GM21825 (cell line): Measurements from ENCODE around the gene C2orf42.
"Not testable (repeated sequence)": the region's sequence is repeated elsewhere in the genome, so short reads cannot be mapped to it uniquely, and the experiment has no call there.

ENCODE experiments used
- ATAC-seq: cut with Tn5 transposase; IDR thresholded peaks from one replicate; pipeline ENCODE4 v1.9.1; 2021; ENCODE audit warnings: mild to moderate bottlenecking, moderate library complexity; ENCODE audit not compliant: unreplicated experiment

Gene C2orf42

DNA sequence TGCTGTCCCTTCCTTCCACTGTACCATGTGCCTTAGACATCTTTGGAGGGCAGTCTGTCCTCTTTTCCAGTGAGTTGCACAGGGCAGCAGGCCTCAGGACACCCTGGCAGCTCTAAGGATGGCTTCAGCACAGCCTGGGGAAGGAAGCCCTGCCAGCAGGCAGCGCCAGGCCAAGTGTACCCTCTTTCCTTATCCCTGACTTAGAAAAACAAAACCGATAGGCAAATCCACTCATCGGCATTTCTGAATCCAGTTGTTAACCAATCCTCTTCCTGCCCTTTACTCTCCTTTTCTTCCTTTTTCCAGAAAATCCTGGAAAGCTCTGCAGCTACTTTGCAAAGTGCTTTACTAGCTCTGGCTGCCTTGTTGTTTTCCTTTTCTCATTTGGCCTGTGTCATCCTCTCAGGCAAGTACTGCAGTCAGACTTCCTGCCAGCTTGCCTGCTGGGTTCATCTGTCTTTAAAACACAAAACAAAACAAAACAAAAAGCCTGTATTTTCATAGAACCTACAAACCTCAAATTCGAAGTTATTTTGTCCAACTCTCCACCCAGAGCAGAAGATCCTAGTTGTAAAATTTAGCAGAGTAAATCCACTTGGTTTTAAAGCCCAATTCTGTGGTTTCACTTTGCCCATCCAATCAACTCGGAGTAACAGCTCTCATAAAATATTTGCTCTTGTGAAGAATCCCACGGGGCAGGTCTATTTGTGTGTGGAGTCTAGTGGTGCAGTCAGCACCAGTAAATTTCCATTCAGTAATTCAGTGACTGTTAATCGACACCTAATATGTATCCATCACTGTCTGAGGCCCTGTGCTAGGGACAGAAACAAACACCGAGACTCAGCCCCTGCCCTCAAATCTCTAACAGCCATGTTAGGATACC, 58.3 kb downstream of the C2orf42 start:
- peak; percentile 51 for ATAC-seq

DNA sequence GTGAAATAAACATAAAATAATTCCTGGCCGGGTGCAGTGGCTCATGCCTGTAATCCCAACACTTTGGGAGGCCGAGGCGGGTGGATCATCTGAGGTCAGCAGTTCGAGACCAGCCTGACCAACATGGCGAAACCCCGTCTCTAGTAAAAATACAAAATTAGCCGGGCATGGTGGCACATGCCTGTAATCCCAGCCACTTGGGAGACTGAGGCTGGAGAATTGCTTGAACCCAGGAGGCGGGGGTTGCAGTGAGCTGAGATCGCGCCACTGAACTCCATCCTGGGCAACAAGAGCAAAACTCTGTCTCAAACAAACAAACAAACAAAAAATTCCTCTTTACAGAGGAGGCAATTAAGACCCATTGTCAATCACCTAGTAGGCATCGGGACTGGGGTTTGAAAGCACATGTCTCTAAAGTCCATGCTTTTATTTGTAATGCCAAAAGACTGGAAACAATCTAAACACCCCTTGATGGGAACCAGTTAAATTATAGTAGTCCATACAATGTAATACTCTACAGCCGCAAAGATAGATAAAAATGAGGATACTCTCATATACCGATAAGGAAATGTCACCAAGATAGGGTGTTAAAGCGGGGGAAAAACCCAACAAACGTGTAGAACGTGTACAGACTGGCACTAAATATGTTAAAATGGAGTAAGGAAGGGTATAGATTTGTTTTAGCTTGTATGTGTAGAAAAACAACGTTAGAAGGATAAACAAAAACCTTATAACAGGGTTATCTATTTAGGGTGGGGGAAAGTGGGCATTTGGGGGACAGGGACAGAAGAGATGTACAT, 59.3 kb downstream of the C2orf42 start:
- not testable (repeated sequence) for ATAC-seq

DNA sequence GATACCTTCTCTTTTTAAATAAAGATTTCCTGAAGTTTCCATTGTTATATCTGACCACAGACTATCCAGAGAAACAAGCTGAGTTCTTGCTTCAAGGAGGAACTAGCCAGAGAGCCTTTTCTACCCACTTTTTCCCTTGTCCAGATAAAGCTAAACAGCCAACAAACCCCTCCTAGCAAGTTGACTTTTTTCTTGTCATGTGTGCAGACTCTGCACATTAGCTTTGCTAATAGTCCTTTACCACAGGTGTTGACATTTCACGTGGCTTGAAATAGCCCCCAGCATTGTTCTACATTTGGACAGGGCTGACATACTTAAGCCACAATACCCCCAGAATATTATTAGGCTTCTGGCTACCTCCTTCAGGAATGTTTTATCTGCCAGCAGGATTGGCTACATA, 62.8 kb downstream of the C2orf42 start:
- no peak for ATAC-seq

DNA sequence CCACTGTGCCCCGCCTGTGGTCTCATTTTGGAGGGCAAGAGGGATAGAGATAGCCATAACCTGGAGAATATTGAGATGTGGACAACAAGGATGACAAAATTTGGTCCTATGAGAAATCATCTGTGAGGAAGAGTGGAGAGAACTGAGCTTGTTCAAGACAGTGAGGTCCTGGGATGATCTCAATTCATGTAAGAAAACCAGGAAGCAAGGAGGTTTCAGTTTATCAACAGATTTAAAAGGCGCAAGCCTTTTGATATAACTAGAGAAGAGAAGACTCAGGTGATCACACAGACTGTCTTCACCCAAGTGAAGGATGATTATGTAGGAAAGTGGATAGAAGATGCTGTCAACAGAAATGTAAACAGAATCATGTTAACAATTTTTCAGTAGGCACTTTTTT, 64.4 kb downstream of the C2orf42 start:
- no peak for ATAC-seq

DNA sequence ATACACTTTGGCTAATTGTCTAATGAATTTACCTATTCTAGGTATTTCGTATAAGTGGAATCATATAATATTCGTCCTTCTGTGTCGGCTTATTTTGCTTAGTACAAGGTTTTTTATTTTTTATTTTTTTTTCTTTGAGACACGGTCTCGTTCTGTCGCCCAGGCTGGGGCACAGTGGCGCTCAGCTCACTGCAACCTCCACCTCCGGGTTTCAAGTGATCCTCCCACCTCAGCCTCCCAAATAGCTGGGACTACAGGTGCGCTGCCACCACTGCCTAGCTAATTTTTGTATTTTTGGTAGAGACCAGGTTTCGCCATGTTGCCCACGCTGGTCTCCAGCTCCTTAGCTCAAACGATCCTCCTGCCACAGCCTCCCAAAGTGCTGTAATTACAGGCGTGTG, 65.3 kb downstream of the C2orf42 start:
- ATAC-seq, result no peak

DNA sequence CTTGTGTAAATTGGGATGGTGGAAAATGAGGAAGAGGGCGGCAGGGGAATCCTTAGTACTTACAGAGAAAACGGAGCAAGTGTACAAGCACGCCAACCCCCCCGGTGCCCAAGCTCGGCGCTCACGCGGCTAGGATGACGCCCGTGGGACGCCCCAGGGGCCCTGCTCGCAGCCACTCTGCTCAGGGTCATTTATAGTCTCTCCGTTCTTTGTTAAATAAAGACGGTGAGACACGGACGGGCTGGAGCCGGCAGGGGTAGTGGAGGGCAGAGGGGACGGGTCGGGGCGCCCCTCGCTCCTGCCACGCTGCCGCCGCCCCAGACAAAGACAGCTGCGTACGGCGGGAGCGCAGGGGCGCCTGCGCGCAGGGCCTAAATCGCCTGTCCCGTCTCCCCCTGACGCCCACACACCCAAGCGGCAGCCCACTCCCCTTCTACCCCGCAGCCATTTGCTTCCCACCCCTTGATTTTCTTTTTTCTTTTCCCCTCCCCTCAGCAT, 65.8 kb downstream of the C2orf42 start:
- ATAC-seq, result peak; percentile 30

DNA sequence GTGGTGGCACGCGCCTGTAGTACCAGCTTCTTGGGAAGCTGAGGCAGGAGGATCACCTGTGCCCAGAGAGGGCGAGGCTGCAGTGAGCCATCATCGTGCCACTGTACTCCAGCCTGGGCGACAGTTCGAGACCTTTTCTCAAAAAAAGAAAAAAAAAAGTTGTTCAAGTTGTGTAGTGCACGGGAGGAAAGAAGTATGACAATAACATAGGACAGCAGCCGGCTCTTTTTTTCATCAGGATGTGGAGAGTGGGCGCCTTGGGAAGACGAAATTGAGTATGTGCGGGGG, 67.0 kb downstream of the C2orf42 start:
- no peak for ATAC-seq

DNA sequence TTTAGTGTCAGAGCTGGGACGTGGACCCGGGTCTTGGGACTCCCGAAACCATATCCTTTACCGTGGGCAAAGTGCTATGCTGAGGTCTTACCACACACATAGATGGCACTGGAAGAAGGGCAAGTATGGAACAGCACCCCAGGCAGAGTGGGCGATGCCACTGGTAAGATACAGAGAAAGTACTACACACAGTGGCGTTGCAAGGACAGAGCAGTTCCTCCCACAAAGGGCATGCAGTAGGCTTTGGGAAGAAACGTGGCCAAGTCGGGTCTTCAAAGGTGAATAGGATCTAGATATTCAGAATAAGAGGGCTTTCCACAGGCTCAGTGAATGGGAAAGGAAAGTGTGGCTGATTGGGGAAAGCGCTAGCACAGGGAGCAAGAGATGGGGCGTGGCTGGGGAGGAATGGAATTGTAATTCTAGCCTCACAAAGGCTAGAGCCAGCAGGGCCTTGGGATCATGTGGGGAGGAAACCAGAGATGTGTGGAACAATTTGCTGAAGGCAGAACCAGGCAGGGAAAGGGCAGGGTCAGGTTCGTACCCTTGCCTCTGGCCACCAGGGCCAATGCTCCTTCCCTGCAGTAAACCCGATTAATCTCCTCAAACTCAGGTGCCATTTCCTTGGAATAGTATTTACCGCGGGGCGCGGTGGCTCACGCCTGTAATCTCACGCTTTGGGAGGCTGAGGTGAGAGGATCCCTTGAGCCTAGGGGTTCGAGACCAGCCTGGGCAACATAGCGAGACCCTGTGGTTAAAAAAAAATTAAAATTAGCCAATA, 67.6 kb downstream of the C2orf42 start:
- ATAC-seq, result no peak

DNA sequence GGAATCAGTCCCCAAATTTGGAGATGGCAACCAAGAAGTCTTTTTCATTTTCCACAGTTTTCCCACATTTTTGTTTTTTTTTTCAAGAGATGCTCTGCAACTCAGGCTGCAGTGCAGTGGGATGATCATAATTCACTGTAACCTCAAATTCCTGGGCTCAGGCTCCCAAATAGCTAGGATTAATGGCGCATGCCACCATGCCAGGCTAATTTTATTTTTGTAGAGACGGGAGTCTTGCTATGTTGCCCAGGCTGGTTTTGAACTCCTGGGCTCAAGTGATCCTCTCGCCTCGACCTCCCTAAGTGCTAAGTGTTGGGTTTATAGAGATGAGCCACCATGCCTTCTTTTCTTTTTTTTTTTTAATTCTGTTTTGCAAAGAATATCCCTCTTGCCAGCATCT, 68.3 kb downstream of the C2orf42 start:
- no peak for ATAC-seq

DNA sequence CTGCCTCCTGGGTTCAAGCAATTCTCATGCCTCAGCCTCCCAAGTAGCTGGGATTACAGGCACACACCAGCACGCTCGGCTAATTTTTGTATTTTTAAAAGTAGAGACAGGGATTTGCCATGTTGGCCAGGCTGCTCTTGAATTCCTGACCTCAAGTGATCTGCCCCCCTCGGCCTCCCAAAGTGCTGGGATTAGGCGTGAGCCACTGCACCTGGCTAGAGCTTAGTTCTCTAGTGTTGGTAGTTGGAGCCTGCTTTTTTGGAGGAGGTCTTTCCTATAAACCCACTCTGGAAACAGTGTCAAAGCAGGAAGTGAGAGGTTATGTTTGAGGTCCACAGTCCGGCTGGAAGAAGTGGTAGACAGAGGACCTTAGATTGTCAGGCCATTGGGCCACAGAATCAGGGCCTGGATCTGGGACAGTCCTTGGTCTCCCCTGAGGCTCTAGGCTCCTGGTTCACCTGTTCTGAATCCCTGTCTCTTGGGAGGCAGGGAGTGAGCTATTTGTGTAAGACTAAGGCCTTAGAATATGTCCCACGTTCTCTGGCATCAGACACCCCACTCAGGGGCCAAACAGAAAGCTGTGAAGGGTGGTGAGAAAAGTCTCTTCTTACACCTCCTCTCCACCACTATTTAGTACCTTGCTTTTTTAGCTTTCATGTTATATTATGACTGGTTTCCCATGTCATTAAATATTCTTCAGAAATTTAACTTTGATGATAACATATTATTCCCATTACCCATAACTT, 69.0 kb downstream of the C2orf42 start:
- ATAC-seq, result no peak

DNA sequence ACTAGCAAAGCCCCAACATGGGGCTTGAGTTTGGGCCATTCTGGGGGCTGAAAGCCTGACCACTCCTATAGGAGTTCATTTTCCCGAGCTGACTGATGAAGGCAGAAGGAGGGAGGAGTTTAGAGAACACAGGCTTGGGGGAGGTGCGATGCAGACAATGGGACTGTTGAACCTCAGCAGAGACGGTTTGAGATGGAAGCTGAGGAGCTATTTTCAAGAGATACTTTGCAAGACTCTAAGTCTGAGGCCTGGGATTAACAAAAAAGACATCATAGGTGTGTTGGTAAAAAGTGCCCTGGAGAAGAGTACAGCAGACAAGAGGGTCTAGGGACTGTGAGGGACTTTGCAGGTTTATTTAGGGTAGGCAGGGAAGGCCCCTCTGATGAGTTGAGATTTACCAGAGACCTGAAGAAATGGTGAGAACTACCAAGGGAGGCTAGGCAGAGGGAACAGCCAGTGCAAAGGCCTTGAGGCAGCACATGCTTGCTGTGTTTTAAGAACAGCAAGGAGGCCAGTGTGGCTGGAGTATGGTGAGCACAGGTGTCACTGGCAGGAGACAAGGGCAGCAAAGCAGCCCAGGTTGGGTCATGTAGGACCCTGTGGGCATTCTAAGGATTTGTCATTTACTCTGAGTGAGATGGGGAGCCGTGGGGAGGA, 71.9 kb downstream of the C2orf42 start:
- ATAC-seq, result no peak

DNA sequence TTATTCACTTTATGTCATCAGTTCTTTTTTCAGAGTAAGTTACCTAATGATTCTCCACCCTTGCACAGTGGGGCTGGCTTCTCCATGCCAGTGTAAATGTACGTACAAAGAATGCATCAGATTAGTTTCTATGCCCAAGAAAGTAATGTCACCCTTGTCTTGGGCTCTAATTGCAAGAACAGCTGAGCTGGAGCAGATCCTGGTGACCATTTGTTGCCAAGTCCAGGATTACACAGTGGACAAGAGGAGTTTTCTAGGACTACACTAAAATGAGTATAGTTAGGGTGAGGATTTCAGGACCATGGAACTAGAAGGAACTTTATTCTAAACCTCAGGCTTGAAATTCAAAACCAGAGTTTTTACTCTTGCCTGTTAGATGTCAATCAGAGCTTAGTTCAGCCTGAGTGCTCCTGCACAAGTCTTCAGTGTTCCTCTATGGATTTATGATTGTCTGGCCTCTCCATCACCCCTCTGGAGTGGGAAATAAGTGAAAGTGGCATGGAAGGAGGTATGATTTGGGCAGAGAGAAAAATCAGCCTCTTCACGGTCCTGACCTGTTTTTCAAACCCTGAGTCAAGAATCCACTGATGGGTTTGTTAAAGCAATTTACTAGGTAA, 73.8 kb downstream of the C2orf42 start:
- no peak for ATAC-seq

DNA sequence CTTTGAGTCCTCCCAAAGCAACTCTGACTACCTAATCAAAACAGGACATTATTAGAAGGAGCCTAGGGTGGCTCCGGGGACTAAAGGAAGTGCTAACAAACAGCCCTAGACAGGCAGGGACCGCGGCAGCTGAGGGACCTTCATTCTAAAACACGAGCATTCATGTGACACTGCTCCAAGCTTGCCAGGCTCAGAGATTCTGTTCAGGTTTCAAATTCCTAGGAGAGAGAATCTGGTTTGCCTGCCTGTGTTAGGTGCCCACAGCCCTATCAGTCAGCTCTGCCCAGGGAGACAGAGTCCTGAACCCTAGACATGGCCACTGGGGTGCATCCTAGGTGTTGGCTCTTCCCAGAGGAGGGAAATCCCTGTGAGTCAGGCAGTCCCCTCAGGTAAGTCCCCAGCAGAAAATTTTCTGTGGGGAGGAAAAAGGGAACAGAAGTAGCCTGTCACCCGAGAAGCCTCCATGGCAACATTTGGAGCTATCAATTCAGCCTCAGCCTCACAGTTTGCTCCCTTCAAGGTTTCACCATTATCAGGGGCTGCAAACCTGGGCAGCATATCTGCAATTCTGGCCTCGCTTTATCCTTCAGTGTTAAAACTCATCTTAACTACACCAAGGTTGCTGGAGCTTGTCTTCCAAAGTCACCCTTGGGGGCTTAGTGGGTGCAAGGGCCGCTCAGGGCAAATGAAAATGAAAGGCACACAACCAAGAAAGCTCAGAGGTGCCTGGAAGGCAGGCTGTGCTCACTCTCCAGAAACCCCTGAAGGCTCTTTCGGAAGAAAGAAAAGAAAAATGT, 75.0 kb downstream of the C2orf42 start:
- peak; percentile 52 for ATAC-seq

DNA sequence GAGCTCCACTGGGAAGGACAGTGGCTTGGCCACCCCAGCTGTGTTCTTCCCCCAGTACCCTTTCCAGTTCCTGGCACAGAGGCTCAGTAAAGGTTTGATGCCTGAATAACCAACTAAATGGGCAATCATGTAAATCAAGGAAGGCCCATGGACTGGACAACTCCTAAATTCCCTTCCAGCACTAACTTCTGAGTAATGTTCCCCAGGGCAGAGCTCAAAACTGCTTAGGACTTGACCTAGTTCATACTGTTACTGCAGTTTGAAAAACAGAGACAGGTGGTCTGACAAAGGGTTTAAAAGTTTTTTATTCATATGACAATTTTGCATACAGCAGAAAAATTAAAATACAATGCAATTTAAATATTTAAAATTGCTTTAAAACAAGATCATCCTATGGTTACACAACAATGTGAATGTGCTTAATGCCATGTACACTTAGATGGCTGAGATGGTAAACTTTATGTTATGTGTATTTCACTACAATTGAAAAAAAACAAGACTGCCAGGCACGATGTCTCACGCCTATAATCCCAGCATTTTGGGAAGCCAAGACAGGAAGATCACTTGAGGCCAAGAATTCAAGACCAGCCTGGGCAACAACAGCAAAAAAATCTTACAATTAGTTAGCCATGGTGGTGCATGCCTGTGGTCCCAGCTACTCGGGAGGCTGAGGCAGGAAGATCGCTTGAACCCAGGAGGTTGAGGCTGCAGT, 77.3 kb downstream of the C2orf42 start:
- ATAC-seq, result no peak

DNA sequence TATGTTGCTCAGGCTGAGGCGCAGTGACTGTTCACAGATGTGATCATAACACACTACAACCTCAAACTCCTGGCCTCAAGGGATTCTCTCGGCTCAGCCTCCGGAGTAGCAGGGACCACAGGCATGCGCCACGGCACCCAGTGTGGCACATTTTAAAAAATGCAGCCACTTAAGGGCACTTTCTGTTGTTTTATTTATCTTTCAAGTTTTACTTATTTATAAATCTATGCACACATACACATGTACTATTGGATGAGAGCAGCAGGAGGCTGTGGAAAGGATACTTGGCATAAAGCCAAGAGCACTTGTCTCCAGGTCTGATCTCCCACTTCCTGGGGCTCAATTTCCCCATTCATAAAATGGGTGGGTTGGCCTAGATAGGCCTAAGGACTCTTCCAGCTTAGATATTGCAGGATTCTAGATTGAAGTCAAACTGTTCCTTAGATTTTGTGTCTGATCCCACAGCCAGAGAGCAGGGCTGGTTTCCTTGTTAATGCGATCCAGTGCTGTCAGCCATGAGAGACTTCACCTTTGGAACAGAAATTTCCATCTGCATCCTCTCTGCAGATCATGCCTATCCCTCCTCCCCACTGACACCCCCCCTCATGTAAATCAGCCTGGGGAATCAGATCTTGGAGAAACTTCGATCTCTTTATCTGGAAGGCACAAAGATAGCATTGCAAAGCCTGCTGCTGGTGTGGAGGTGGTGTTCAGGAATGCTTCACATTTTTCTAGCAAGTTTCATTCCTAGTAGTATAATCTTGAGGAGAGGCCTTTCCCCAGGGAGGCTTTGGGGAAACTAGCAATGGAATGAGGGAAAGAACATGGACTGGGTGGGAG, 78.8 kb downstream of the C2orf42 start:
- no peak for ATAC-seq

DNA sequence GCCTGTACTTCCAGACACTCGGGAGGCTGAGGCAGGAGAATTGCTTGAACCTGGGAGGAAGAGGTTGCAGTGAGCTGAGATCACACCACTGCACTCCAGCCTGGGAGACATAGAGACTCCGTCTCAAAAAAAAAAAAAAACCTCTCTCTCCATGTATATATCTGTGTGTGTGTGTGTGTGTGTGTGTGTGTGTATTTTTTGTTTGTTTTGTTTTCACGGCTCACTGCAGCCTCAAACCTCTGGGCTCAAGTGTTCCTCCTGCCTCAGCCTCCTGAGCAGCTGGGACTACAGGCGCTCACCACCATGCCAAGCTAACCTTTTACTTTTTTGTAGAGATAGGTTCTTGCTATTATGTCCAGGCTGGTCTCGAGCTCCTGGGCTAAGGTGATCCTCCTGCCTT, 80.4 kb downstream of the C2orf42 start:
- ATAC-seq, result not testable (repeated sequence)

DNA sequence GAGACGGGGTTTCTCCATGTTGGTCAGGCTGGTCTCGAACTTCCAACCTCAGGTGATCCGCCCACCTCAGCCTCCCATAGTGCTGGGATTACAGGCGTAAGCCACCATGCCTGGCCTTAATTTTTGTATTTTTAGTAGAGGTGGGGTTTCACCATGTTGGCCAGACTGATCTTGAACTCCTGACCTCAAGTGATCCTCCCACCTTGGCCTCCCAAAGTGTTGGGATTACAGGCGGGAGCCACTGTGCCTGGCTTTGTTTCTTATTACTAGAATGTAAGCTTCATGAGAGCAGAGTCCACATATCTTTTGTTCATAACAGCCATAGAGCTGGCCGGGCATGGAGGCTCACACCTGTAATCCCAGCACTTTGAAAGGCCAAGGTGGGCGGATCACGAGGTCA, 84.7 kb downstream of the C2orf42 start:
- not testable (repeated sequence) for ATAC-seq
